Dendritic cell treated with granulocyte-macrophage colony-stimulating factor and Interleukin-4, amounts not matched to agents 40 ng/mL and 50 ng/mL, for 4 days (primary cell): Measurements from ENCODE around the gene MLF2.
A peak's percentile ranks its signal among the peaks of the same experiment; 100 is the strongest.

Experiments used
- H3K27ac Mint-ChIP-seq: one replicate; pipeline ENCODE4 v1.8.0; 2022; ENCODE audit warnings: mild to moderate bottlenecking, mixed read lengths
- H3K27me3 Mint-ChIP-seq: one replicate; pipeline ENCODE4 v1.8.0; 2022; ENCODE audit warnings: mild to moderate bottlenecking, mixed read lengths
- H3K36me3 Mint-ChIP-seq: one replicate; pipeline ENCODE4 v1.8.0; 2022; ENCODE audit warnings: low read depth, mixed read lengths
- H3K4me1 Mint-ChIP-seq: one replicate; pipeline ENCODE4 v1.8.0; 2022; ENCODE audit warnings: low read depth, mixed read lengths
- H3K4me3 Mint-ChIP-seq: one replicate; pipeline ENCODE4 v1.8.0; 2022; ENCODE audit warnings: mild to moderate bottlenecking, moderate library complexity, mixed read lengths
- H3K9me3 Mint-ChIP-seq: one replicate; pipeline ENCODE4 v1.8.0; 2022; ENCODE audit warnings: mixed read lengths
- intact Hi-C: fragments of 100-400 bp; cut with micrococcal nuclease; formaldehyde crosslinking; loops from one replicate; pipeline ENCODE4 v1.15.0; 2022

MLF2 gene

DNA sequence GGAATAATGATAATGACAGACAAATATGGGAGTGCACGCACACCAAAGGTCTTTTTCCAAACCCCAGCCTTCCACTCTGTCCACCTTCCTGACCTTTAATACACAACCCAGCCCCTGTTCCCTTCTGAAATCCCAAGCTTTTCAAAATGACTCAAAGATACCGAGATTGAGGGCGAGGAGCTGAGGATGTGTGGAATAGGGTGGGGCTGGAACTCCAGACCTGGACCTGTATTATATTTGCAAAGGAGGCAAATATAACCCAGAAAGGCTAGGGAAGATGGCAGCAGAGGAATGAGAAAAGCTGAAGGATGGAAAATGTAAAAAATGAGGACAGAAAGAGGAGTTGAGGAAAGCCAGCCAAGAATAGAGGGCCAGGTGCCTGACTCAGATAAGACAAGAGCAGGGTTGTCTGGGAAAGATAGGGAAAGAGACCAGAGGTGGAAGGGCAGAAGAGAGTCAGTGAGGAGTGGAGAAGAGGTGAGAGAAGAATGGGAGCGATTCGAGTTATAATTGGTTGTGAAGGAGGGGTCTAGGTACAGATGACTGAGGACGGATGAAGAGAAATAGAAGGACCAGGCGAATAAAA, 12.2 kb upstream of the MLF2 start:
- intact Hi-C loops = no loop called here

DNA sequence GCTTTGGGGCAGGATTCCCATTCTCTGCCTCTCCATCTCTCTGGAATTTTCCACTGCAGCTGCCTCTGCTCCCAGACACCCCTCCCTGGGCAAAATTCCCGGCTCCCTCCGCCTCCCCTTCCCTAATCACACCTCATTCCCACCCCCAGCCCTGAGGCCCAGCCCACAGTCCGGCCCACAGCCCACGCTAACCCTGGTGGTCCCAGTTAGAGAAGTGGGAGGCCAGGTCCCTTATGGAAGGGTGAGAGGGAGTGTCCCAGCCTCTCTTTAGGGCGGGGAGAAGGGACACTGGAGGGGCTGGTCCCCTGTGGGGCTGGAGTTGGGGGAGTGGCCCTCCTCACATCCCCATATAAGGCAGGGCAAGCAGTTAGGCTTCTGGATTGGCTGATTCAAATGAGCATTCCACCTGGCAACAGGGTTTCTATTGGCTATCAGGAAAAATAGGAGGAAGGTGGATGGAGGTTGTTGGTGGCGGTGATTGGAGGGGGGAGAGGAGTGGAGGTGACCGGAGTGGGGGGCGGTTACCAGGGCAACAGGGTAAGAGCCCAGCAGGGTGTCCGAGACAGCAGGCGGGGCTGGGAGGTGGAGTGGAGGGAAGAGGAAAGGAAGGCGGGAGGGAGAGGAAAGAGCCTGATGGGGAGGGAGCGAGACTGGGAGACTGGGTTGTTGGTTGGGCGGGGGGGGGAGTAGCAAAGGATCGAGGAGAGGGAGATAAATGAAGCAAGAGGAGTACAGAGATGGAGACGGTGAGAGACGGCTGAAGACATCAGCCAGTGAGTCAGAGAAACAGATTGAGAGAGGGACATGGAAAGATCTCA, 11.3 kb upstream of the MLF2 start:
- H3K9me3 Mint-ChIP-seq = no peaks in the 10 kb centered on the region
- H3K4me3 Mint-ChIP-seq = peak overlapping the region; percentile 57
- peaks cover 48% of the 10 kb centered on the region for H3K4me1 Mint-ChIP-seq
- intact Hi-C loops = loop anchor here (1.0 kb wide), 1 partner anchor 10 kb away; no protein-coding TSS in a partner anchor
- peaks cover 15% of the 10 kb centered on the region for H3K36me3 Mint-ChIP-seq
- H3K27ac Mint-ChIP-seq = peak overlapping the region; percentile 16
- peaks cover 52% of the 10 kb centered on the region for H3K27me3 Mint-ChIP-seq

More for the DNA sequence above, 12.2 kb upstream of the MLF2 start:
- Mint-ChIP-seq H3K27me3 (peaks cover 53% of the 10 kb centered on the region), H3K4me1 (peaks cover 57% of the 10 kb centered on the region), H3K4me3 (peak overlapping the region; percentile 14), H3K27ac (peak overlapping the region; percentile 16), H3K36me3 (peaks cover 24% of the 10 kb centered on the region), H3K9me3 (no peaks in the 10 kb centered on the region)

DNA sequence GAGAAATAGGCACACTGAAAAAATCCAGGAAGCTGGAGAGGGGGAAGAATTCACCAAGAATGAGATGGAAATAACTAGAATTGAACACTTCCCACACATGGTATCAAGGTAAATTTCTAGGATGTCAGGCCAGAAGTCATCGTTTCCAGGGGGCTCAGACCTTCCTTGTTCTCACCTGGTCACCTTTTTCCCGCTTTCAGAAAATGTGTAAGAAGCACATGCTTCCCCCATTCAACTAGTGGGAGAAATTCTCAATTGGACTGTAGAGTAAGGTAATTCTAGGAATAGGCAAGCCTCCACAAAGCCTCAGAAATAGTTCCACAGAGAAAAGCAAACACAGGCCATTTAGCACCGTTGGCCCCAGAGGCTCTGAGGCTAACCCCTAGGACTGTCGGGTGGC, 10.4 kb upstream of the MLF2 start:
- no peak overlapping the region for H3K4me3 Mint-ChIP-seq
- intact Hi-C loops = no loop called here
- peaks cover 14% of the 10 kb centered on the region for H3K36me3 Mint-ChIP-seq
- H3K27ac Mint-ChIP-seq = no peak overlapping the region
- H3K4me1 Mint-ChIP-seq = peaks cover 45% of the 10 kb centered on the region
- no peaks in the 10 kb centered on the region for H3K9me3 Mint-ChIP-seq
- peaks cover 47% of the 10 kb centered on the region for H3K27me3 Mint-ChIP-seq

DNA sequence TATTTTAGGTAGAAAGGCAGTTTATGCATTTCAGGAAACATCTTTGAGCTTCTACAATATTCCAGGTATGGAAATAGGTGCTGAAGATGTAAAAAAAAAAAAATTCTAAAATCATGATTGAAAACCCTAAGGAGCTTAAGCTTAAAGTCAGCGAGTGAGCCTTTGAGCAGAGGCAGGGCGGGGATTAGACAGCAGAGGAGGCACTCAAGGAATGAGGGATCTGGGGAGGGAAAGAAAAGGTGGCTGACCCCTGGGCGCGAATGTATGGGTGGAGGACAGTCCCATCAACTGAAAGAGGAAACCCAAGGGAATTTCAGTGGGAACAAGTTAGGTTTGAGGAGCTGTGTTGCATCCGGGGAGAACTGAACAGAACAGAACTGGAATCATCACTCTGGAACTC, 6.8 kb upstream of the MLF2 start:
- Mint-ChIP-seq H3K9me3 (no peaks in the 10 kb centered on the region), H3K36me3 (no peaks in the 10 kb centered on the region), H3K27me3 (peaks cover 36% of the 10 kb centered on the region), H3K4me3 (no peak overlapping the region), H3K27ac (no peak overlapping the region), H3K4me1 (peaks cover 34% of the 10 kb centered on the region)
- intact Hi-C loops = no loop called here

DNA sequence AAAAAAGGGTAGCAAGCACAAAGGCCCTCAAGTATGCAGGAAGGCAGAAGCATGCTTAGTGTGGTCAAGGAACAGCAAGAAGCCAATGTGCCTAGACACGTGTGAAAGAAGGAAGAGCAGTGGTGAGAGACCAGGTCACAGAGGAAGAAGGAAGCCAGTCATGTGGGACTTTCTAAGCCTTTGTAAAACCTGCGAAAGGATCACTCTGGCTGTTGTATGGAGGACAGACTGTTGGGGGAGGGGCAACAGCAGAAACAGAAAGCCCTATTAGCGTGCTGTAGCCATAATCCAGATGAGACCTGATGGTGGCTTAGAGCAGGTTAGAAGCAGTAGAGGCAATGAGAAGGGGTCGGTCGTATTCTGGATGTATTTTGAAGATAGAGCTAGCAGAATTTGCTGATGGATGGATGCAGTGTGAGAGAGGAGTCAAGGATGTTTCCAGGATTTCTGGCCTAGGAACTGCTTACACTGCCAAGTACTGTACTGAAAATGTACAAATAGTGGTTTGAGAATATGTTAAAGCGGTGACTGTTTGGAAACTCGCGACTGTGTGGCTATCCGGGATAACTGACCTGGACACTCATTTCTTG, 5.7 kb upstream of the MLF2 start:
- H3K27ac Mint-ChIP-seq = peak overlapping the region; percentile 6
- H3K4me1 Mint-ChIP-seq = peaks cover 34% of the 10 kb centered on the region
- no peak overlapping the region for H3K4me3 Mint-ChIP-seq
- H3K27me3 Mint-ChIP-seq = peaks cover 27% of the 10 kb centered on the region
- H3K36me3 Mint-ChIP-seq = no peaks in the 10 kb centered on the region
- no peaks in the 10 kb centered on the region for H3K9me3 Mint-ChIP-seq
- intact Hi-C loops = no loop called here

DNA sequence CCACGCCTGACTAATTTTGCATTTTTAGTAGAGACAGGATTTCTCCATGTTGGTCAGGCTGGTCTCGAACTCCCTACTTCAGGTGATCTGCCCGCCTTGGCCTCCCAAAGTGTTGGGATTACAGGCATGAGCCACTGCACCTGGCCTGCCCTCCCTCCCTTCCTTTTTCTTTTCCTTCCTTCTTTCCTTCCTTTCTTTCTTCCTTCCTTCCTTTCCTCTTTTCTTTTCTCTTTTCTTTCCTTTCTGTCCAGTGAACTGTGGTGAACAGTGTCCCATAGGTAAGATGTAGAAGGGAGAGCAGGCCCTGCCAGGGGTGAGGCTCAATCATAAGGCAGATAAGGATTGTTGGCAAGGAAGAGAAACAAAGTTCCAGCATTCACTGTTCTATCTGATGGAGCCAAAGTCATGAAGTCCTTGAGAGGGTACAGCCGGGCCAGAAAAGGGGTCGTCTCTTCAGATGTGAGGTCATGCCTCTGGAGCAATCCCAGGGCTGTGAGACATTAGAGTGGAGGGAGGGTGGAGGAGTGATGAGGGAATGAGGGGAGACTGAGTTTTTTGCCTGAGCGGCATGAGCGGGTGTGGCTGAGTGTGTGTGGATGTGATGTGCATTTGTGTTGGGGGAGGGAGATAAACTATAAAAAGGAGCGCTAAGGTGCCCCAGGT, 4.2 kb upstream of the MLF2 start:
- no peaks in the 10 kb centered on the region for H3K9me3 Mint-ChIP-seq
- H3K27me3 Mint-ChIP-seq = peaks cover 24% of the 10 kb centered on the region
- no peak overlapping the region for H3K4me3 Mint-ChIP-seq
- intact Hi-C loops = no loop called here
- peak overlapping the region; percentile 3 for H3K27ac Mint-ChIP-seq
- peaks cover 11% of the 10 kb centered on the region for H3K36me3 Mint-ChIP-seq
- peaks cover 44% of the 10 kb centered on the region for H3K4me1 Mint-ChIP-seq

DNA sequence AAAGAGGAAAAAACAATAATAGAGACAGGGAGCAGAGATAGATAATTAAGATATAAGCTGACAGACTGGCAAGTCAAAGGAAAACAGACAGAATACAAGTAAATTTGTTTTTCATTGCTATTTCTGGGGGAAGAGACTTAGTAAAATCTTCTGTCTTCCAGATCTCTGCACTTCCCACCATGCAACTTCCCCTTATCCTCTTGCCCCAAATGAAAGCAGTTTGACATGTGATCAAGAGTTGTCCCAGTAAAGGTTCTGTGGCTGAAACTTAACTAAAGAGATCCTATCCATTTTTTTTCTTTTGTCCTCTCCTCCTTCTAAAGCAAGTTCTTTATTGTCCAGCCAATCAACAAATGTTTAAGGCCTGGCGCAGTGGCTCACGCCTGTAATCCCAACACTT, 1.5 kb upstream of the MLF2 start:
- intact Hi-C loops = loop anchor here (1.0 to 5.0 kb wide), 2 partner anchors 10 to 38 kb away; no protein-coding TSS in a partner anchor
- peak overlapping the region; percentile 99 for H3K4me3 Mint-ChIP-seq
- H3K27me3 Mint-ChIP-seq = peaks cover 12% of the 10 kb centered on the region

DNA sequence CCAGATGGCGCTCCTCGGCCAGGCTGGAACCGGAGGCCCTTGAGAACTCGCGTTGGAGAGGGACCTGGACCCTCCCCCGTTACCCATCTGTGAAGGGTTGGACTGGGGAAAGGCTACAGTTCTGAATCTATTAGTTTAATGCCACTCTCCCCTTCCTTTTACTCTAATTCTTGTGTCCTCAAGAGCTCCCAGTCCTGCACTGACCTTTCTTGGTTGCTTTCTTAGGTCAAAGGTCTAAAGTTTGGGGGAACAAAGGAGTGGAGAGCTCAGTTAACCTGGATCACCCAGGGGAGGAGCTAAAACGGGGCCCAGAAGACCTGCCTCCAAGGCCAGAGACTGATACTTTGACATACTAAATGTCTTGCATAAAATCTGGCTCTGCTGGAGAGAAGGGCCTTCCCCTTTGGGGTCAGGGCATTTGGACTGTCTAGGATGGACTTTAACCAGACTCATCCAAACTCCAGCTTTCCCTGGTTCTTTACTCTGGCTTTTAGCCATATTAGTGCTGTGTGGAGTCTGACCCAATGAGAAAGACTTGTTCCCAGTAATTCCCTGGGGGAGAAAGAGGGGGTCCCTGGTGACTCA, 923 bp upstream of the MLF2 start:
- intact Hi-C loops = loop anchor here (1.0 to 5.0 kb wide), 4 partner anchors 10 to 71 kb away; no protein-coding TSS in a partner anchor
- H3K27ac Mint-ChIP-seq = peak overlapping the region; percentile 100
- H3K27me3 Mint-ChIP-seq = peaks cover 11% of the 10 kb centered on the region
- H3K9me3 Mint-ChIP-seq = no peaks in the 10 kb centered on the region
- peak overlapping the region; percentile 99 for H3K4me3 Mint-ChIP-seq
- peaks cover 43% of the 10 kb centered on the region for H3K36me3 Mint-ChIP-seq
- H3K4me1 Mint-ChIP-seq = peaks cover 59% of the 10 kb centered on the region

More for the DNA sequence above, 1.5 kb upstream of the MLF2 start:
- peaks cover 60% of the 10 kb centered on the region for H3K4me1 Mint-ChIP-seq
- H3K9me3 Mint-ChIP-seq = no peaks in the 10 kb centered on the region
- H3K27ac Mint-ChIP-seq = peak overlapping the region; percentile 100
- H3K36me3 Mint-ChIP-seq = peaks cover 37% of the 10 kb centered on the region

DNA sequence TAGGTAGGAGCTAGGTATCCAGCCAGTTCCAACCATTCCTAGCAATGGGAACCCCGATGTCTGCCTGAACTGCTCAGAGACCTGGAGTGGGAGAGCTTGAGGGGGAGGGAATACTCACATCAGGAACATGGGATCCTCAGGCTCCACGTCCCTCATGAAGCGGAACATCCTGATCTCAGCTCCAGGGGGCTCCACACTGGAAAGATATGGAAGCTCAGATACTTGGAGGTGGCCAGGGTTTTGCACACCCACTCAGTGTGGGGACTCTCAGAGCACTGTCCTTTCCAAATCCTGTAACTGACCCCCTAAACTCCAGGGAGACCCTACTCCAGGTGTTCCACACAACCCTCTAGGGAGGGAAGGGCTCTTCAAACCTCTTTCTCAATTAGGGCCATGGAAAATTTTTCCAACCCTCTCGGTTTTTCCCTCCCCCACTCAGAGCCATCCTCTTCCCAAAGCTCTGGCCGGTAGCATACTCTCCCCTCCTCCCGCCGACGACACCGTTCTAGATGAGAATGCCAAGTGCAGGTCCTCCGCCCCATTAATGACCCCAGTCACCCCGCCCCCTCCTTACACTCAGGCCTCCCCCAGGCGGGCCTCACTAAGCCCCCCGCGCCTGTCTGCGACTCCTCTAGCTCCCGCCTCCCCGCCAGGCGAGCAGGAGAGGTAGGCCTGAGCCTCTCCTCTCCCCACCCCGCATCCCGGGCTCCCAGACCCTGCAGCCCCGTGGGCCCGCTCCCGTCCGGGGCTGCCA, 597 bp downstream of the MLF2 start:
- H3K9me3 Mint-ChIP-seq = no peaks in the 10 kb centered on the region
- H3K4me3 Mint-ChIP-seq = peak overlapping the region; percentile 99
- H3K36me3 Mint-ChIP-seq = peaks cover 58% of the 10 kb centered on the region
- peaks cover 6% of the 10 kb centered on the region for H3K27me3 Mint-ChIP-seq
- peaks cover 62% of the 10 kb centered on the region for H3K4me1 Mint-ChIP-seq
- H3K27ac Mint-ChIP-seq = peak overlapping the region; percentile 100
- intact Hi-C loops = loop anchor here (5.0 kb wide), 1 partner anchor 40 kb away; no protein-coding TSS in a partner anchor

DNA sequence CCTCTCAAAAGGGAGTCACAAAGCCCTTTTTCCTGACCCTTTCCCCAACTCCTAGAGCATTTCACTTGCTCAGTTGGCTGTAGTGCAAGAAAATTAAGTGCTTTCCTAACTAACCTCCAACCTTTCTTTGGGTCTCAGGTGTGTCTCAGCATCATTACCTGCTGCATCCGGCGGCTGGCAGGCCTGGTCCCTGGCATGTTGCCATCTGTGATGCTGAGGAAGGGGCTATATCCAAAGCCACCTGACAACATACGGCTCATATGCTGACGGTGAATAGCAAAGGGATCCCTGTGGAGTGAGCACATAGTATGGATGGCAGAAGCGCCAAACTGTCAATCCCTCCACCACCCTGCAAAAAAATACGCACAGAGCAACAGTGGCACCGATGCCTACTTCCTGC, 1.2 kb downstream of the MLF2 start:
- Mint-ChIP-seq H3K4me3 (peak overlapping the region; percentile 99), H3K27ac (peak overlapping the region; percentile 100), H3K36me3 (peaks cover 64% of the 10 kb centered on the region), H3K9me3 (no peaks in the 10 kb centered on the region), H3K27me3 (peaks cover 3% of the 10 kb centered on the region), H3K4me1 (peaks cover 61% of the 10 kb centered on the region)
- intact Hi-C loops = loop anchor here (5.0 kb wide), 1 partner anchor 41 kb away; no protein-coding TSS in a partner anchor

DNA sequence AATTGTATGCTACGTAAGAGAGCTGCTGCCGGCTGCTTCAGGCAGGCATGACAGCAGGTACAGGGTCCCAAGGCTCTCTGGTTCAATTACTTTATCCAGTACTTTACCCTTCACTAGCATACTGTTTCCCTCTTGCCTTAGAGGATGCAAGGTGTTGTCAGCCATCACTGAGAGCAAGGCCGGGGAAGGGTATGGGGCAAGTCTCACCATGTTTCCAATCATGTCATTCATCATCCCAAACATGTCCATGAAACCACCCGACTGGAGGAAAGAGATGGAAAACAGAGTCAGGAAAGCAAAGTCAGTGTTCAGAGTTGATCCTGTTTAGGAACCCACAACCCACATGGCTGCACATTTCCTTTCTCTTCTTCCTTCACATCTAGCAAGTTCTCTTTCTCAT, 2.4 kb downstream of the MLF2 start:
- intact Hi-C loops = loop anchor here (5.0 kb wide), 1 partner anchor 42 kb away; no protein-coding TSS in a partner anchor
- Mint-ChIP-seq H3K27ac (no peak overlapping the region), H3K9me3 (no peaks in the 10 kb centered on the region), H3K36me3 (peaks cover 70% of the 10 kb centered on the region), H3K27me3 (no peaks in the 10 kb centered on the region), H3K4me3 (no peak overlapping the region), H3K4me1 (peaks cover 67% of the 10 kb centered on the region)

DNA sequence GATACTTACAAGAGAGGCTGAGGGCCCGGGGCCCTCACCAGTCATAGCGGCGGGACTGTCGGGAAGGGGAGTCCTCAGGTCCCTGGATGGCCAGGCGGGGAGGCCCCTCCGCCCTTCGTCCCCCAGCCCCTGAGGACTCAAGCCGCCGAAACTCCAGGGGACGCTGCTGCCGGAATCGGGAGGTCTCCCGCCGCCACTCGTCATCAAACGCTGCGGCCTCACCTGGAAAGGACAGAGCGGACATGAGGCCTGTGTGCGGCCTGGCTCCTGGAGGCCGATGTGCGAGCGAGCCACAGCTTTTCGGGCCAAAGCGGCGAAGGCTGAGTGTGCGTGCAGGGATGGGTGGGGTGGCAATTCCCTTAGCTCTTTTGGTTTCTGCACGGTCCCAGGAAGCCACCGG, 4.2 kb downstream of the MLF2 start:
- H3K4me1 Mint-ChIP-seq = peaks cover 64% of the 10 kb centered on the region

DNA sequence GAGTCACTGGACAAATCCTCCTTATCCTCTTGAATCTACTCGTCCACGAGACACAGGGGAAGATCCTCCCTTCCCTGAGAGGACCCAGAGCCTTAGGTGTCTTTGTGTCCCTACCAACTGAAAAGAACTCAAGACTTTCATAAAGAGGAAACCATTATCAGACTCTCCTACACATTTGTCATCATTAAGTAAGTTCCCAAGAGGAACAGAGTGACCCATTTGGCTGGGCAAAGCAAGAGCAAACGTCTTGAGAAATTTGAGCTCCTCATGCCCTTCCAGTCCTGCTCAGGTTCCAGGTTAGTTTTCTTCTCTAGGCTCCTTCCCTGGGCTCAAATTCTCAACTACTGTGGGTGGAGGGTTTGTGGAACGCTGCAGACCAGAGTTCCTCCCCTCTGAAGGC, 5.7 kb downstream of the MLF2 start:
- H3K27me3 Mint-ChIP-seq = no peaks in the 10 kb centered on the region
- no peaks in the 10 kb centered on the region for H3K9me3 Mint-ChIP-seq
- peaks cover 60% of the 10 kb centered on the region for H3K36me3 Mint-ChIP-seq
- intact Hi-C loops = no loop called here
- H3K27ac Mint-ChIP-seq = peak overlapping the region; percentile 28
- H3K4me1 Mint-ChIP-seq = peaks cover 52% of the 10 kb centered on the region
- H3K4me3 Mint-ChIP-seq = no peak overlapping the region

More for the DNA sequence above, 4.2 kb downstream of the MLF2 start:
- peaks cover 70% of the 10 kb centered on the region for H3K36me3 Mint-ChIP-seq
- no peak overlapping the region for H3K4me3 Mint-ChIP-seq
- no peaks in the 10 kb centered on the region for H3K9me3 Mint-ChIP-seq
- no peaks in the 10 kb centered on the region for H3K27me3 Mint-ChIP-seq
- intact Hi-C loops = no loop called here
- no peak overlapping the region for H3K27ac Mint-ChIP-seq
